ENCODE measurements around the gene ATP8B3.

The ATP8B3 gene

GRCh38 chr19:1794424-1795172 lies 17.5 kb downstream of the ATP8B3 start:
- no peak for DNase-seq

DNA sequence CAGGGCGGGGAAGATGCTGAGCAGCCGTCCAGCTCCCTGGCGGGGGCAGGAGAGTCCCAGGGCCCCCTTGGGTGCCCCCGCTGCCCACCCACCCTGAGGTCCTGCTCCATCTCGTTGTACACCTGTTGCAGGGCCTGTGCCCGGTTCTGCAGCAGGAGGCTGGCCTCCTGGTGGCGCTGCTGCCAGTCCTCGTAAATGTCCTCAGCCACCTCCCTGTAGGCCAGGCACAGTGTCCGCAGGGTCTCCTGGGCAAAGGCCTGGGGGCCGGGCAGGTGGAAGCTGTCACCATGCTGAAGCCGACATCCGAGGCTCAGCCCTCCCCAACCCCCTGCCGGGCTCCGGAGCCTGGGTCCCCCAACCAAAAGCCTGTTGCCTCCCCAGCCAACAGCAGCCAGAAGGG lies 20.2 kb downstream of the ATP8B3 start:
- DNase-seq: no peak

- no peak for DNase-seq
These were observed 21.9 kb downstream of the ATP8B3 start for GRCh38 chr19:1790054-1790792.

- DNase-seq: no peak
These were observed 22.6 kb downstream of the ATP8B3 start for GRCh38 chr19:1789261-1790041.

- no peak for DNase-seq
These were observed 25.0 kb downstream of the ATP8B3 start for GRCh38 chr19:1787116-1787515.

- DNase-seq: no peak
These were observed 25.4 kb downstream of the ATP8B3 start for GRCh38 chr19:1786668-1787067.

DNA sequence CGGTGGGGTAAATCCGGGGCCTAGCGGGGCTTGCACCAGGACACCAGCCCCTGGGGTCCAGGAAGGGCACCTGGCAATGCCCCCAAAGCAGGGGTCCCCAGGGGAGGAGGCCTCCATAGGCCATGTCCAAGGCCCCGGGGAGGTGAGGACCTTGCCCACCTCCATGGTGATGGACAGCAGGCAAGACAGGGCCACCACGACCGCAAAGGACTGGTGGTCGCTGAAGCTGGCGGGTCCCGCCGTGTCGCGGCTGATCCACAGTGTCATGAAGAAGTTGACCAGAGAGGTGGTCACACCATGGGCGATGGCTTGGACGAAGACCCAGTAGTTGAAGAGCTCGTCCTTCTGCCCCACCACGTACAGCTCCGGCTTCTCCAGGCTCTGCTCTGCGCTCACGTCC lies 26.8 kb downstream of the ATP8B3 start:
- DNase-seq: no peak

DNA sequence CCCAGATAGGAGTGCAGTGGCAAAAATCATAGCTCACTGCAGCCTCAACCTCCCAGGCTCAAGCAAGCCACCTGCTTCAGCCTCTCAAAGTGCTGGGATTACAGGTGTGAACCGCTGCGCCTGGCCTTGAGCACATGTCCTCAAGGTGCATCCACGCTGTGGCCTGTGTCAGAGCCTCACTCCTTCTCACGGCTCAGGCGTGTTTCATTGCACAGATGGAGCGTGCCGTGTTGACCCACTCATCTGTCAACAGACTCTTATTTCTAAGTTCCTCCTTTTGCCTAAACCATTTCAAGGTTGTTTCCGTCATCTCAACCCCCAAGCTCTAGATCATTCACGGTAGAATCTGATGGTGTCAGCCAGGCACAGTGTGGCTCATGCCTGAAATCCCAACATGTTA lies 28.2 kb downstream of the ATP8B3 start:
- DNase-seq: no peak

DNA sequence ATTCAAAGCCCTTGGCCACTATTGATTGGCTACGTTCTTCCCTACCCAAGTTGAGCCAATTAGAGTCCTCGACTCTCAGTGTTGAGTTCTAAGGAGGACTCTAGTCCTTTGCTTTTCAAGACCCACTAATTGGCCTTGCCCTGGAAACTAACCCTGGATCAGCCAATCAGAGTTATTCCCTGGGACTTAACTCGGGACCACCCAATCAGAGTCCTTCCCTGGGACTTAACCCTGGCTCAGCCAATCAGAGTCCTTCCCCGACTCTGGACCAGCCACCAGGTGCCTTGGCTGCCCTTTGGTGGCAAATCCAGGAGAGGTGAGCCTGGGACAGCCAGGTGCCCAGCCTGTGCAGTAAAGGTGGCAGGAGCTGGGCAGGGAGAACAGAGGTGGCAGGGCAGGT lies 28.7 kb downstream of the ATP8B3 start:
- DNase-seq: no peak

GRCh38 chr19:1782521-1782920 lies 29.6 kb downstream of the ATP8B3 start:
- DNase-seq: no peak

- DNase-seq: no peak
These were observed 31.7 kb downstream of the ATP8B3 start for GRCh38 chr19:1780272-1780958.

- no peak for DNase-seq
These were observed 32.5 kb downstream of the ATP8B3 start for GRCh38 chr19:1779574-1779973.

DNA sequence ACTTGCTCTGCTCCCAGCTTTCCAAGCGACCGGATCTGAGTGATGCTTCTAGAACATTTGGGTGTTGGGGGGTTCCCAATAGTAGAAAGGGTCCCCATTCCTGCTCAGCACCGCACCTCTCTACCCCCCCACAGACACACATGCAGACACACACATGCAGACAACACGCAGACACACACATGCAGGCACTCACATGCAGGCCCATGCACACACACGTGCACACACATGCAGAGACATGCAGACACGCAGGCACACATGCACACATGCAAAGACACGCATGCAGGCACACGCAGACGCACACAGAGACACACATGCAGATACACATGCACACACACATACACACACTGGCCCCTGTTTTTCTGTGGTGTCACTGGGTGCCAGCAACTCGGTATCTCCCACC lies 34.9 kb downstream of the ATP8B3 start:
- no peak for DNase-seq

DNA sequence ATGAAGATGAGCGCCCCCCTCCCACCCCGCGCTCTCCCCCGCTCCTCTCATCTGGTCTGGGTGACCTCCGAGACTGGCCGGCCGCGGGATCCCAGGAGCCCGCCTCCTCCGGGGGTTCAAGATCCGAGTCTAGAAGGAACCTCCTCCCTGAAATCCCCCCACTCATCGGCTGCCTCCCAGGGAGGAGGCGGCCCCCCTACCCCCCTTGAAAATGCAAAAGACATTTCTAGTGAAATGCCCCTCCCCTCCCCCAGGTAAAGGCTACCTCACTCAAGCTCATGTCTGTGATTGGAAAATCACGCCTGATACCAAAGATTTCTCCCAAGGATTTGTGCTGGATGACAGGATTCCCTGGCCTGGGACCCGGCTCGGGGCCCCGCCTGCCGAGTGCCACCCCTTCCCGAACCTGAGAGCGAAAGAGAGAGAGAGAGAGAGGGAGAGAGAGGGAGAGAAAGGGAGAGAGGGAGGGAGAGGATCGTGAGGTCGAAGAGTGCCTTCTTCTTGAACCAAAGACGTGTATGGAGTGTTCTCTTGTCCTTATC lies 35.4 kb downstream of the ATP8B3 start:
- DNase-seq: no peak

DNA sequence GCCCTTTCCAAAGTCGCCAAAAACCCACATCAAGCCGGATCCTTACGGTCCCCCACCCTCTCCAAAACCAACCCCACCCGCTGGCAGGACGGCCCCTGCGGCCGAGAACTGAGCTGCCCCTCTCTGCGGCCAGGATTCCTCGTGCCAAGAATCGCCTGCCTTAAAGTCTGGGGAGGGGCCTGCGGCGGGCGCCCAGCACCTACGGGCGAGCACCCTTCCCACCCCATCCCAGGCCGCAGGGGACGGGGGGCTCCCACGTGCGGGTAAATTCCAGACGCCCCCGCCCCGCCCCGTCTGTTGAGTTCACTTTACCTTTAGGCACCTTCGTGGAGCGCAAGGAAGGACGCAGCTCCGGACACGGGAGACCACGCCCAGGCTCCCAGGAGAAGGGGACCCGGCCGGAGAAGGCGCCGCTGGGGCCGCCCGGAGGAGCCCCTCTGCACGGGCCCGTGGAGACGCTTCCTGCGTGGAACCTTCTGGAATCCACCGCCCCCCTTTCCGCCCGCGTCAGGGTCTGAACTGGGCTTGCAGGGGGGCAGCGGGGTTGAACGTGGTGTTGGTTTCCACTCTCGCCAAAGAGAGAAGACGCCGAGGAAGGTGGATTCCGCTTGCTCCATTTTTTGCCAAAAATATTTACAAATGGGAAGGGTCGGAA lies 36.0 kb downstream of the ATP8B3 start:
- no peak for DNase-seq

- DNase-seq: no peak
These were observed 36.9 kb downstream of the ATP8B3 start for GRCh38 chr19:1774989-1775772.

- DNase-seq: no peak
These were observed 38.9 kb downstream of the ATP8B3 start for GRCh38 chr19:1773184-1773583.

DNA sequence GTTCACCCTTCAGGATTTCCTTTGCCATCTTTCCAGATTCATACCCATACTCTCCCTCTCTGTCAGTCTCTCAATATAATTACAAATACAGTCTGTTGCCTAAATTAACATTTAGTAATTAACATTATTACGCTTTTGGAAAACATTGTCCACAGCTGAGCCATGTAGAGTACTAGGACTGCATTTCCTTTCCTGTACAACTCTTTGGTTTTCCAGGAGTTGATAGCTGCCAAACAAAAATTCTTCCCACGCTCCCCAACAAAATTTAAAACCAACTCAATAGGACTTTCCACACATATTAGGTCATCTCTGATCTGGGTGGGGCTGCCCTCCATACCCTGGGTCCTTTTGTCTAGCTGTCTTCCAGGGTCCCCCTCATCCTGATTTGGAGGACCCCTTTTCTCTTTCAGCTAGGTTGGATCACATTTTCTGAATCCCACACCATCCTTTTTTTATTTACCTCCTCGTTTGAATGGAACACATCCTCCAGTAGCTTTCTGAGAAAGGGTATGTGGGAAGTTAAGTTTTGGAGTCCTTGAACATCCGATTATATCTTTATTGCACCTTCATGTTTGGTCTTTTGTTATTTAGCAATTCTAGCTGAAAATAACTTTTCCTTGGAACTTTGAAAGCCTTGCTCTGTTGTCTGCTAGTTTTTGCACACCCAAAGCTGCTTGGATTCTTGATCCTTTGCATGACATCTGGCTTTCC lies 41.1 kb downstream of the ATP8B3 start:
- DNase-seq: no peak

- DNase-seq: no peak
These were observed 42.5 kb downstream of the ATP8B3 start for GRCh38 chr19:1769645-1769985.

DNA sequence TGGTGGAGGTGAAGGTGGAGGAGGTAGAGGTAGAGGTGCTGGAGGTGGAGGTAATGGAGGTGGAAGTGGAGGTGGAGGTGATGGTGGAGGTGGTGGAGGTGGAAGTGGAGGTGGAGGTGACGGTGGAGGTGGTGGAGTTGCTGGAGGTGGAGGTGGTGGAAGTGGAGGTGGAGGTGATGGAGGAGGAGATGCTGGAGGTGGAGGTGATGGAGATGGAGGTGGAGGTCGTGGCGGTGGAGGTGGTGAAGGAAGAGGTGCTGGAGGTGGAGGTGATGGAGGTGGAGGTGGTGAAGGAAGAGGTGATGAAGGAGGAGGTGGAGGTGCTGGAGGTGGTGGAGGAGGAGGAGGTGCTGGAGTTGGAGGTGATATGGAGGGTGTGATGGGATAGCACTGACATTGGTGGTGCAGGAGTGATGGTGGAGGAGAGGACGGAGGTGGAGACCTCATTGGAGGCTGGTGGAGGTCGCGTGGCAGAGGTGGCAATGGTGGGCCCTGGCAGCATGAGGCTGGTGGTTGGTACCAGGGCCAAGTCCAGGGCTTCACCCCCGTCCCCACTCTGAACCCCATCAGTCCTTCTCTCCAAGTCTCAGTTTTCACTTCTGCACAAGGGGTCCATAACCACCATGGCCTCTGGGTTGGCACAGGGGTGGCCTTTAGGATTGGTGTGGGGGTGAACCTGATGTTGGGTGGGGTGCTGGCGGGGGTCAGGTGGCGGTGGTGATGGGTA lies 43.0 kb downstream of the ATP8B3 start:
- no peak for DNase-seq

Data from activated CD4-positive, CD25-positive, alpha-beta regulatory T cell treated with anti-CD3 and anti-CD28 coated beads, Interleukin-2, amount 50 U/mL, for 72 hours (primary cell).